T-cell (primary cell): Measurements from ENCODE around the gene NUP155. TPM values are rescaled to one million over a fixed set of nuclear protein-coding genes. Genes with fewer than 3 reads are reported as not detected.
"Not testable (repeated sequence)": the region's sequence is repeated elsewhere in the genome, so short reads cannot be mapped to it uniquely, and the experiment has no call there.

Experiments
- ATAC-seq, 4 experiments: fragments of 200-7000 bp in 3 of 4; fragments of 150-1000 bp in 1 of 4; cut with Tn5 transposase; replicated peaks in 1 of 4; 1 replicate in 3 of 4; 2 replicates in 1 of 4; pipeline ENCODE4 v1.10.0; 2021; ENCODE audit warnings: moderate library complexity in 3 of 4, mild to moderate bottlenecking in 2 of 4, moderate number of reproducible peaks in 1 of 4
- CTCF ChIA-PET, 2 donors: fragments of 300-600 bp; sonication (Branson Sonifier 250); formaldehyde crosslinking; loops; one replicate each; lab custom pipeline; 2022; ENCODE audit warnings: antibody characterized with exemption in 2 of 2; lab: Charles Lee
- POLR2A ChIA-PET, 2 donors: fragments of 300-600 bp; sonication (Branson Sonifier 250); formaldehyde crosslinking; loops; one replicate each; lab custom pipeline; 2022; ENCODE audit warnings: antibody characterized with exemption in 2 of 2; lab: Charles Lee
- DNase-seq, 35 experiments: peaks; one replicate each; pipeline versions ENCODE4 v3.0.0 to v3.0.0-alpha.2; 2013 to 2023
- H3K27ac ChIP-seq: one replicate; pipeline ENCODE4 v1.5.1; 2013; ENCODE audit warnings: low read length
- H3K27me3 ChIP-seq, 2 experiments: replicated peaks in 1 of 2; 1 replicate in 1 of 2; 2 replicates in 1 of 2; pipeline versions ENCODE4 v1.6.1 to v1.7.0; 2013; ENCODE audit warnings: low read length in 1 of 2, mixed read lengths in 1 of 2; ENCODE audit not compliant: control insufficient read depth in 2 of 2, insufficient read depth in 2 of 2; ENCODE audit errors: extremely low read depth in 1 of 2
- H3K36me3 ChIP-seq, 2 donors: 1 replicate in 1 of 2; 2 replicates in 1 of 2; pipeline versions ENCODE4 v1.6.1 to v1.7.0; 2013; ENCODE audit warnings: low read length in 1 of 2; ENCODE audit not compliant: control insufficient read depth in 2 of 2, insufficient read depth in 1 of 2; ENCODE audit errors: extremely low read depth in 1 of 2
- H3K4me1 ChIP-seq, 2 experiments: 1 replicate in 1 of 2; 2 replicates in 1 of 2; pipeline versions ENCODE4 v1.6.1 to v1.7.0; 2013; ENCODE audit warnings: low read length in 2 of 2, mixed read lengths in 1 of 2; ENCODE audit not compliant: insufficient read depth in 2 of 2, control insufficient read depth in 1 of 2; ENCODE audit errors: extremely low read depth in 1 of 2
- H3K4me3 ChIP-seq, 2 donors: 1 replicate in 1 of 2; 2 replicates in 1 of 2; pipeline versions ENCODE4 v1.5.1 to v1.7.0; 2013; ENCODE audit warnings: mild to moderate bottlenecking in 2 of 2, low read length in 1 of 2, moderate library complexity in 1 of 2; ENCODE audit not compliant: control insufficient read depth in 1 of 2; ENCODE audit errors: extremely low read depth in 1 of 2
- H3K9me3 ChIP-seq: 2 replicates; pipeline ENCODE4 v1.7.0; 2013
- H3K27ac Mint-ChIP-seq, 2 donors: one replicate each; pipeline ENCODE4 v1.8.0; 2020 to 2021; ENCODE audit warnings: mild to moderate bottlenecking in 2 of 2, mixed read lengths in 2 of 2
- H3K27me3 Mint-ChIP-seq, 2 donors: one replicate each; pipeline ENCODE4 v1.8.0; 2021 to 2022; ENCODE audit warnings: mixed read lengths in 2 of 2
- H3K36me3 Mint-ChIP-seq: one replicate; pipeline ENCODE4 v1.8.0; 2021; ENCODE audit warnings: mixed read lengths
- H3K4me1 Mint-ChIP-seq, 3 donors: one replicate each; pipeline ENCODE4 v1.8.0; 2020 to 2022; ENCODE audit warnings: mixed read lengths in 3 of 3, mild to moderate bottlenecking in 1 of 3
- H3K4me3 Mint-ChIP-seq, 3 donors: one replicate each; pipeline ENCODE4 v1.8.0; 2020 to 2022; ENCODE audit warnings: mild to moderate bottlenecking in 3 of 3, mixed read lengths in 3 of 3, moderate library complexity in 3 of 3
- H3K9me3 Mint-ChIP-seq, 3 donors: one replicate each; pipeline ENCODE4 v1.8.0; 2020 to 2022; ENCODE audit warnings: mixed read lengths in 3 of 3
- WGBS: methylation state at CpG from one replicate; pipeline ENCODE4 v1.1.5; 2013; ENCODE audit warnings: missing lambda C conversion rate; ENCODE audit not compliant: insufficient coverage; 5-methylcytosine and 5-hydroxymethylcytosine counted together
- total RNA-seq, 35 experiments: library from RNA in 6 of 35; stranded (reverse) in 6 of 35; fragments of 120-200 nt in 1 of 35; gene quantifications; one replicate each; pipeline versions ENCODE4 v1.2.1 to v1.2.4 and lab custom pipeline; 2013 to 2026

NUP155 gene
- total RNA-seq, 5 donors from 2014 or later (not counting 1 experiment from before 2014, with no cell fraction given), result 23.9 to 28.0 (median 25.7) TPM

DNA sequence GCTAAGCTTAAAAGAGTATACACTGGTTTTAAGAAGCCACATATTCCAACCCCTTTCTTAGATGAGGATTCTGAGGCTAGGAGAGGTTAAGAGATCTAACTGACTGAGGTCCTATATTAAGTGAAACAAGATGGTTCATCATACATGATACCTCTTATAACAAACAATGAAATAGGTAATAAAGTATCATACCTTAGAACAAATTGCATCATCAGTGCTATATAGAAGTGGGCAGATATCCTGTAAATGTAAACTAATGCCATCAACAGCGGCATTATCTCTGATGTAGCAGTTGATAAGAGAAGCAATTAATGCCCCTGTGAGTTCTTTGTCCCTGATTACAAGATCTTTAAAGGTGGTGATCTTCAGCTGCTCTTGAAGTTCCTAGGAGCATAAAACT is 60.5 kb downstream of the NUP155 start:
- Mint-ChIP-seq H3K27me3 (no peaks in the 10 kb centered on the region), H3K36me3 (peaks cover 46% of the 10 kb centered on the region), H3K9me3 (no peaks in the 10 kb centered on the region), H3K27ac (no peak overlapping the region), H3K4me1 (no peaks in the 10 kb centered on the region), H3K4me3 (no peak overlapping the region)
- DNase-seq (no peak), ATAC-seq (no peak)
- CTCF ChIA-PET, result no interaction called here
- H3K27ac ChIP-seq, result no peak overlapping the region
- no peaks in the 10 kb centered on the region for H3K9me3 ChIP-seq
- POLR2A ChIA-PET, result no interaction called here
- no peaks in the 10 kb centered on the region for H3K4me1 ChIP-seq
- WGBS, result no CpG with 5 or more reads among the region's 1 CpG
- H3K36me3 ChIP-seq, result peaks cover 10 to 71% of the 10 kb centered on the region in 2 donors
- H3K27me3 ChIP-seq, result no peaks in the 10 kb centered on the region
- no peak overlapping the region for H3K4me3 ChIP-seq

DNA sequence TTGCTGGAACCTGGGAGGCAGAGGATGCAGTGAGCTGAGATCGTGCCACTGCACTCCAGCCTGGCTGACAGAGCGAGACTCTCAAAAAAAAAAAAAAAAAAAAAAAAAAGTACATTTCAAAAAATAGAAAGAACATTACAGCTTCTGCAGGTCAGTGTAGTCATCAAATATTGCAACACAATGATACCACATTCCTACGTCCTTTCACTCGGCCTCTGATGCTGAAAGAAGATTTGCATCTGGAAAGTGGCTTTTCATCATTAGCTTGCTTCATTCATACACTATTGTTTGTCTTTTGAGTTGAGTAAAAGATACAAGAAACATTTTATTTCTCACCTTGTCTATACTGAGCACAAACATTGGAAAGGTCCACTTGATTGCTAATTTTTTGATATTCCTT is 62.1 kb downstream of the NUP155 start:
- no peaks in the 10 kb centered on the region for H3K4me1 Mint-ChIP-seq
- ATAC-seq, result no peak
- Histone ChIP-seq H3K27me3 (no peaks in the 10 kb centered on the region), H3K9me3 (no peaks in the 10 kb centered on the region), H3K36me3 (peaks cover 3 to 72% of the 10 kb centered on the region in 2 donors), H3K4me3 (no peak overlapping the region), H3K4me1 (no peaks in the 10 kb centered on the region), H3K27ac (no peak overlapping the region)
- CTCF ChIA-PET, result interaction anchor here in 1 of 2 donors (0.6 kb wide), 1 partner anchor 9 kb away, joined by 3 read pairs; no protein-coding TSS in a partner anchor
- no peaks in the 10 kb centered on the region for H3K27me3 Mint-ChIP-seq
- no CpG with 5 or more reads among the region's 4 CpGs for WGBS
- no peak overlapping the region for H3K27ac Mint-ChIP-seq
- H3K4me3 Mint-ChIP-seq, result no peak overlapping the region
- no peaks in the 10 kb centered on the region for H3K9me3 Mint-ChIP-seq
- DNase-seq, result no peak
- POLR2A ChIA-PET, result interaction anchor here (0.6 kb wide), 3 partner anchors 12 to 128 kb away, joined by 3 to 8 read pairs (median 5); no protein-coding TSS in a partner anchor
- H3K36me3 Mint-ChIP-seq, result peaks cover 42% of the 10 kb centered on the region

DNA sequence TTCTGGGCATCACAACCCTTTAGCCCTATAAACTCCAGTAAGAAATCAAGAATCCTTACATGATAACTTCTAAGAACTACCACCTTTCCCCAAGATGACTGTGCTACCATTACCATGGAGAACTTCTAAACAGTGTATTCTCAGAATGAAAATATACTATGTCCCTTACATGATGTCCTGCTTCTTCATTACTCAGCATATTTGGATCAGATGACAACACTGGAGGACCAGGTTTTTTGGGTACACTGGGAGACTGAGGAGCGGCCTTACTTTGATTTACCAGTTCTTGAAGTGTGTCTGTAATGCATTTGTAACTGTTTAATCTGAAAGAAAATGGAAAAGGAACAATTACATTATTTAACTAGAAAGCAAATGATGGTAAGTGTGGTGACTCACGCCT is 66.0 kb downstream of the NUP155 start:
- Mint-ChIP-seq H3K4me3 (no peak overlapping the region), H3K36me3 (peaks cover 44% of the 10 kb centered on the region), H3K27ac (no peak overlapping the region), H3K4me1 (no peaks in the 10 kb centered on the region), H3K9me3 (no peaks in the 10 kb centered on the region), H3K27me3 (no peaks in the 10 kb centered on the region)
- DNase-seq (no peak), ATAC-seq (no peak)
- POLR2A ChIA-PET, result interaction anchor here in 1 of 2 donors (0.6 kb wide), 1 partner anchor 1518 kb away, joined by 4 read pairs; no protein-coding TSS in a partner anchor
- no peak overlapping the region for H3K27ac ChIP-seq
- H3K27me3 ChIP-seq, result no peaks in the 10 kb centered on the region
- CTCF ChIA-PET, result no interaction called here
- H3K36me3 ChIP-seq, result peaks cover 9 to 77% of the 10 kb centered on the region in 2 donors
- WGBS, result 100% methylated on average over 1 of the region's 2 CpGs
- H3K4me3 ChIP-seq, result no peak overlapping the region
- no peaks in the 10 kb centered on the region for H3K4me1 ChIP-seq
- H3K9me3 ChIP-seq, result no peaks in the 10 kb centered on the region

DNA sequence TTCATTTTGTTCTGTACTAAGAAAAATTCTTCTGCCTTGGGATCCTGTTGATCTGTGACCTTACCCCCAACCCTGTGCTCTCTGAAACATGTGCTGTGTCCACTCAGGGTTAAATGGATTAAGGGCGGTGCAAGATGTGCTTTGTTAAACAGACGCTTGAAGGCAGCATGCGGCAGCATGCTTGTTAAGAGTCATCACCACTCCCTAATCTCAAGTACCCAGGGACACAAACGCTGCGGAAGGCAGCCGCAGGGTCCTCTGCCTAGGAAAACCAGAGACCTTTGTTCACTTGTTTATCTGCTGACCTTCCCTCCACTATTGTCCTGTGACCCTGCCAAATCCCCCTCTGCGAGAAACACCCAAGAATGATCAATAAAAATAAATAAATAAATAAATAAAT is 74.6 kb downstream of the NUP155 start:
- H3K27me3 ChIP-seq, H3K4me1 Mint-ChIP-seq, DNase-seq, H3K27me3 Mint-ChIP-seq, POLR2A ChIA-PET, CTCF ChIA-PET, H3K9me3 ChIP-seq, H3K4me3 Mint-ChIP-seq, H3K27ac Mint-ChIP-seq, ATAC-seq, H3K27ac ChIP-seq, H3K4me1 ChIP-seq, H3K4me3 ChIP-seq, H3K9me3 Mint-ChIP-seq: not testable (repeated sequence)
- peaks cover 40% of the 10 kb centered on the region for H3K36me3 Mint-ChIP-seq
- WGBS, result 100% methylated on average over 1 of the region's 7 CpGs
- peaks cover 4 to 59% of the 10 kb centered on the region in 2 donors for H3K36me3 ChIP-seq

DNA sequence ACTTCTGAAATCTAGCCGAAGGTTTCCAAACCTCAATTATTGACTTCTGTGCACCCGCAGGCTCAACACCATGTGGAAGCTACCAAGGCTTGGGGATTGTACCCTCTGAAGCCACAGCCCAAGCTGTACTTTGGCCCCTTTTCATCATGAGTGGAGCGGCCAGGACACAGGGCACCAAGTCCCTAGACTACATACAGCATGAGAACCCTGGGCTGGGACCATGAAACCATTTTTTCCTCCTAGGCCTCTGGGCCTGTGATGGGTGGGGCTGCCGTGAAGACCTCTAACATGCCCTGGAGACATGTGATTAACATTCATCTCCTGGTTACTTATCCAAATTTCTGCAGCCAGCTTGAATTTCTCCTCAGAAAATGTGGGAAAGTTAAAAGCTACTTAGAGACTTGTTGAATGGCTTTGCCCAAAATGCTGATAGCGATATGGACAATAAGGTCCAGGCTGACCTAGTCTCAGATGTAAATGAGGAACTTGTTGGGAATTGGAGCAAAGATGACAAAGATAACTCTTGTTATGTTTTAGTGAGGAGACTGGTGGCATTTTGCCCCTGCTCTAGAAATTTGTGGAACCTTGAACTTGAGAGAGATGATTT is 87.6 kb downstream of the NUP155 start:
- ChIA-PET POLR2A (no interaction called here), CTCF (no interaction called here)
- Histone ChIP-seq H3K27me3 (peaks cover 0 to 8% of the 10 kb centered on the region in 2 experiments), H3K36me3 (peaks cover 0 to 3% of the 10 kb centered on the region in 2 donors), H3K27ac (no peak overlapping the region), H3K4me3 (no peak overlapping the region), H3K4me1 (no peaks in the 10 kb centered on the region), H3K9me3 (no peaks in the 10 kb centered on the region)
- H3K36me3 Mint-ChIP-seq, result peaks cover 12% of the 10 kb centered on the region
- H3K27ac Mint-ChIP-seq, result no peak overlapping the region
- peaks cover 4 to 23% (median 18%) of the 10 kb centered on the region in 3 donors for H3K9me3 Mint-ChIP-seq
- DNase-seq, result no peak
- H3K4me1 Mint-ChIP-seq, result no peaks in the 10 kb centered on the region
- no peaks in the 10 kb centered on the region for H3K27me3 Mint-ChIP-seq
- ATAC-seq, result no peak
- H3K4me3 Mint-ChIP-seq, result no peak overlapping the region
- WGBS, result 94% methylated on average over 4 of the region's 5 CpGs

DNA sequence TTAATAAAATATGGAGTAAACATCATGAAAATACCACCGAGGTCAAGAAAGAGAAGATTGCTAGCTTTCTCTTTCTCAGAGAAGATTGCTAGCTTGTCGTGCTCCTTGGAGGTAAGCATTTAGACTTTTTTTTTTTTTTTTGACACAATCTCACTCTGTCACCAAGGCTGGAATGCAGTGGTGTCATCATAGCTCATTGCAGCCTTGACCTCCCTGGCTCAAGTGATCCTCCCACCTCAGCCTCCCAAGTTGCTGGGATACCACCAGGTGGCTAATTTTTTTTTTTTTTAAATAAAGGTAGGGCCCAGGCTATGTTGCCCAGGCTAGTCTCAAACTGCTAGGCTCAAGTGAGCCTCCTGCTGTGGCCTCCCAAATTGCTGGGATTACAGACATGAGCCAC is 95.4 kb downstream of the NUP155 start:
- Histone ChIP-seq H3K27ac (no peak overlapping the region), H3K9me3 (no peaks in the 10 kb centered on the region), H3K4me3 (no peak overlapping the region), H3K4me1 (no peaks in the 10 kb centered on the region), H3K36me3 (no peaks in the 10 kb centered on the region), H3K27me3 (no peaks in the 10 kb centered on the region)
- no CpG with 5 or more reads among the region's 2 CpGs for WGBS
- DNase-seq, result no peak
- Mint-ChIP-seq H3K27ac (no peak overlapping the region), H3K4me1 (no peaks in the 10 kb centered on the region), H3K9me3 (peaks cover 4 to 22% (median 12%) of the 10 kb centered on the region in 3 donors), H3K27me3 (no peaks in the 10 kb centered on the region), H3K36me3 (peaks cover 3% of the 10 kb centered on the region), H3K4me3 (no peak overlapping the region)
- ATAC-seq, result no peak
- ChIA-PET POLR2A (no interaction called here), CTCF (no interaction called here)
